ENCODE data around the gene AKR1C4.

Gene AKR1C4

DNA sequence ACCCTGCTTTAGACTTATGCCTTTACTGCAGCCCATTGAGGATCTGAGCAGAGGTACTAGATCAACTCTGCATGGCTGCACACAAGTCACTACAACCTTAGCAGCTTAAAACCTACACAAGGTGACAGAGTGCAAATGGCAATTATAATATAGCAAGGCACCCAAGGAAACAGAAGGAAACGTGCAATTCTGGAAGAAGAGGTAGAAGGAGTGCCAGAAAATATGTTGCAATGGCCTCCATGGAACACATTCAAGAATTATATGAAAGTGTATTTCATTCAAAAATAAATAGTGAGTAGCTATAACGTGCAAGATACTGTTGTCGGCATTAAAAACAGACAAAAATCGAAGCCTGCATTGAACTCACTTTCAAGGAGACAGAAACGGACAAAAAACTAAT is 8.8 kb upstream of the AKR1C4 start:
- Histone ChIP-seq H3K4me2 (ENCODE audit: low read length) (no peak overlapping the region), H3K27me3 (ENCODE audit: insufficient read depth, low read length) (no peaks in the 10 kb centered on the region), H4K8ac (ENCODE audit: low read depth, low read length) (no peak overlapping the region), H2BK12ac (ENCODE audit: low read length) (no peak overlapping the region), H2BK120ac (ENCODE audit: insufficient read depth, low read length, poor library complexity) (no peak overlapping the region), H3K4ac (ENCODE audit: low read depth, low read length) (no peak overlapping the region), H2AFZ (ENCODE audit: insufficient read depth, low read length, poor library complexity) (no peak overlapping the region), H3K4me3 (ENCODE audit: low read depth, low read length) (no peak overlapping the region), H4K12ac (ENCODE audit: low read depth, low read length) (no peak overlapping the region), H3K36me3 (ENCODE audit: control insufficient read depth in 1 of 2, insufficient read depth in 2 of 2, low read length in 2 of 2) (no peaks in the 10 kb centered on the region), H3K79me2 (ENCODE audit: control insufficient read depth, insufficient read depth, low read length, poor library complexity) (no peaks in the 10 kb centered on the region), H3K79me1 (ENCODE audit: low read length) (no peaks in the 10 kb centered on the region), H3K18ac (ENCODE audit: low read length) (no peak overlapping the region), H2AK5ac (ENCODE audit: low read length) (no peak overlapping the region), H3K9me3 (ENCODE audit: insufficient read depth, low read depth, low read length) (no peaks in the 10 kb centered on the region), H3K9ac (ENCODE audit: low read length) (no peak overlapping the region), H3K14ac (ENCODE audit: low read length) (no peak overlapping the region), H2BK5ac (ENCODE audit: low read depth, low read length, poor library complexity) (no peak overlapping the region), H3K23ac (ENCODE audit: low read length) (no peak overlapping the region), H4K91ac (ENCODE audit: low read depth, low read length) (no peak overlapping the region), H3K27ac (ENCODE audit: low read depth, low read length) (no peak overlapping the region), H3K4me1 (ENCODE audit: control insufficient read depth in 1 of 2, insufficient read depth in 2 of 2, low read length in 2 of 2) (no peaks in the 10 kb centered on the region)
- DNase-seq, result no peak
- WGBS (ENCODE audit: extremely low coverage, insufficient coverage, insufficient read length), result no CpG with 5 or more reads among the region's 5 CpGs

- WGBS (ENCODE audit: extremely low coverage, insufficient coverage, insufficient read length), result no CpG with 5 or more reads among the region's 2 CpGs
Measured at GRCh38 chr10:5188358-5188757, 8.3 kb upstream of the AKR1C4 start.

GRCh38 chr10:5194431-5194830 is 2.2 kb upstream of the AKR1C4 start:
- Histone ChIP-seq H3K79me1 (ENCODE audit: low read length) (no peaks in the 10 kb centered on the region), H4K12ac (ENCODE audit: low read depth, low read length) (no peak overlapping the region), H3K14ac (ENCODE audit: low read length) (no peak overlapping the region), H4K8ac (ENCODE audit: low read depth, low read length) (no peak overlapping the region), H3K4me3 (ENCODE audit: low read depth, low read length) (no peak overlapping the region), H3K4me2 (ENCODE audit: low read length) (no peak overlapping the region), H3K79me2 (ENCODE audit: control insufficient read depth, insufficient read depth, low read length, poor library complexity) (no peaks in the 10 kb centered on the region), H2BK120ac (ENCODE audit: insufficient read depth, low read length, poor library complexity) (no peak overlapping the region), H3K36me3 (ENCODE audit: control insufficient read depth in 1 of 2, insufficient read depth in 2 of 2, low read length in 2 of 2) (no peaks in the 10 kb centered on the region), H3K4ac (ENCODE audit: low read depth, low read length) (no peak overlapping the region), H3K23ac (ENCODE audit: low read length) (no peak overlapping the region), H3K27ac (ENCODE audit: low read depth, low read length) (no peak overlapping the region), H3K9ac (ENCODE audit: low read length) (no peak overlapping the region), H4K91ac (ENCODE audit: low read depth, low read length) (no peak overlapping the region), H3K4me1 (ENCODE audit: control insufficient read depth in 1 of 2, insufficient read depth in 2 of 2, low read length in 2 of 2) (no peaks in the 10 kb centered on the region), H2BK5ac (ENCODE audit: low read depth, low read length, poor library complexity) (no peak overlapping the region), H3K27me3 (ENCODE audit: insufficient read depth, low read length) (no peaks in the 10 kb centered on the region), H2AK5ac (ENCODE audit: low read length) (no peak overlapping the region), H2BK12ac (ENCODE audit: low read length) (no peak overlapping the region), H3K9me3 (ENCODE audit: insufficient read depth, low read depth, low read length) (no peaks in the 10 kb centered on the region), H3K18ac (ENCODE audit: low read length) (no peak overlapping the region), H2AFZ (ENCODE audit: insufficient read depth, low read length, poor library complexity) (no peak overlapping the region)
- WGBS (ENCODE audit: extremely low coverage, insufficient coverage, insufficient read length), result no CpG with 5 or more reads among the region's 3 CpGs
- no peak for DNase-seq

More at GRCh38 chr10:5188358-5188757, 8.3 kb upstream of the AKR1C4 start:
- Histone ChIP-seq H3K79me2 (ENCODE audit: control insufficient read depth, insufficient read depth, low read length, poor library complexity) (no peaks in the 10 kb centered on the region), H2BK120ac (ENCODE audit: insufficient read depth, low read length, poor library complexity) (no peak overlapping the region), H4K8ac (ENCODE audit: low read depth, low read length) (no peak overlapping the region), H4K91ac (ENCODE audit: low read depth, low read length) (no peak overlapping the region), H2AFZ (ENCODE audit: insufficient read depth, low read length, poor library complexity) (no peak overlapping the region), H2BK12ac (ENCODE audit: low read length) (no peak overlapping the region), H3K27me3 (ENCODE audit: insufficient read depth, low read length) (no peaks in the 10 kb centered on the region), H3K4me3 (ENCODE audit: low read depth, low read length) (no peak overlapping the region), H3K9me3 (ENCODE audit: insufficient read depth, low read depth, low read length) (no peaks in the 10 kb centered on the region), H3K4me2 (ENCODE audit: low read length) (no peak overlapping the region), H3K18ac (ENCODE audit: low read length) (no peak overlapping the region), H3K14ac (ENCODE audit: low read length) (no peak overlapping the region), H3K36me3 (ENCODE audit: control insufficient read depth in 1 of 2, insufficient read depth in 2 of 2, low read length in 2 of 2) (no peaks in the 10 kb centered on the region), H3K79me1 (ENCODE audit: low read length) (no peaks in the 10 kb centered on the region), H3K23ac (ENCODE audit: low read length) (no peak overlapping the region), H2AK5ac (ENCODE audit: low read length) (no peak overlapping the region), H3K4me1 (ENCODE audit: control insufficient read depth in 1 of 2, insufficient read depth in 2 of 2, low read length in 2 of 2) (no peaks in the 10 kb centered on the region), H3K27ac (ENCODE audit: low read depth, low read length) (no peak overlapping the region), H2BK5ac (ENCODE audit: low read depth, low read length, poor library complexity) (no peak overlapping the region), H4K12ac (ENCODE audit: low read depth, low read length) (no peak overlapping the region), H3K9ac (ENCODE audit: low read length) (no peak overlapping the region), H3K4ac (ENCODE audit: low read depth, low read length) (no peak overlapping the region)
- no peak for DNase-seq

- H4K12ac ChIP-seq (ENCODE audit: low read depth, low read length), result no peak overlapping the region
- WGBS (ENCODE audit: extremely low coverage, insufficient coverage, insufficient read length), result 100% methylated on average over 1 of the region's 6 CpGs
- no peak overlapping the region for H3K18ac ChIP-seq (ENCODE audit: low read length)
- H3K9me3 ChIP-seq (ENCODE audit: insufficient read depth, low read depth, low read length), result no peaks in the 10 kb centered on the region
- no peak overlapping the region for H4K8ac ChIP-seq (ENCODE audit: low read depth, low read length)
- no peak overlapping the region for H2AFZ ChIP-seq (ENCODE audit: insufficient read depth, low read length, poor library complexity)
- no peaks in the 10 kb centered on the region for H3K4me1 ChIP-seq (ENCODE audit: control insufficient read depth in 1 of 2, insufficient read depth in 2 of 2, low read length in 2 of 2)
- no peak overlapping the region for H3K4ac ChIP-seq (ENCODE audit: low read depth, low read length)
- no peak overlapping the region for H3K27ac ChIP-seq (ENCODE audit: low read depth, low read length)
- H3K79me2 ChIP-seq (ENCODE audit: control insufficient read depth, insufficient read depth, low read length, poor library complexity), result no peaks in the 10 kb centered on the region
- no peak overlapping the region for H2AK5ac ChIP-seq (ENCODE audit: low read length)
- H3K27me3 ChIP-seq (ENCODE audit: insufficient read depth, low read length), result no peaks in the 10 kb centered on the region
- H3K23ac ChIP-seq (ENCODE audit: low read length), result no peak overlapping the region
- no peaks in the 10 kb centered on the region for H3K79me1 ChIP-seq (ENCODE audit: low read length)
- H2BK120ac ChIP-seq (ENCODE audit: insufficient read depth, low read length, poor library complexity), result no peak overlapping the region
- DNase-seq, result no peak
- no peak overlapping the region for H4K91ac ChIP-seq (ENCODE audit: low read depth, low read length)
- H3K14ac ChIP-seq (ENCODE audit: low read length), result no peak overlapping the region
- no peak overlapping the region for H3K4me2 ChIP-seq (ENCODE audit: low read length)
- H3K9ac ChIP-seq (ENCODE audit: low read length), result no peak overlapping the region
- no peak overlapping the region for H2BK12ac ChIP-seq (ENCODE audit: low read length)
- H3K36me3 ChIP-seq (ENCODE audit: control insufficient read depth in 1 of 2, insufficient read depth in 2 of 2, low read length in 2 of 2), result no peaks in the 10 kb centered on the region
- no peak overlapping the region for H3K4me3 ChIP-seq (ENCODE audit: low read depth, low read length)
- H2BK5ac ChIP-seq (ENCODE audit: low read depth, low read length, poor library complexity), result no peak overlapping the region
Measured at GRCh38 chr10:5195727-5196374, 786 bp upstream of the AKR1C4 start.

Measured in trophoblast cell (in vitro differentiated cells and primary cell).